Measurements from ENCODE around the gene AGMO. TPM values are rescaled to one million over a fixed set of nuclear protein-coding genes. Genes with fewer than 3 reads are reported as not detected.

AGMO gene
- total RNA-seq, 1 donor from 2014 or later = 0.36 TPM

DNA sequence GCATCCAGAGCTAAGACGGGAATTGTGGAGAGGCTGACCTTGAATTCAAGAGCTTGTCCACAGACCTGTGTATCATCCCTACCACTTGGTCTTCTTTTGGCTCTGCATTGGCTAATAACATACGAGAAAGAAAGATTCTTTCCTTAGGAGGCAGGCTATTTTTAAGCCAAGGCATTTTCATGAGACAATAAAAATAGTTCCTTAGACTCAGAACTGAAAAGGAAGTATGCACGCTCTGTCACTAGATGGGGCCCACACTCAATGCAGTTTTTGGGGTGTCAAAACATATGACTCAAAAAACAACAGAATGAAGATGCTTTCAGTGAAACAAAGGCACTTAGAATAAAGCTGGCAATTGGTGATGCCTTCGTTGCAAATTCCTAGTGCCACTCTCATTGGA is 393.3 kb downstream of the AGMO start:
- no peaks in the 10 kb centered on the region for H3K4me1 ChIP-seq
- intact Hi-C loops (cut with micrococcal nuclease) = no loop called here
- H3K27ac ChIP-seq (replicated peaks) = no peak overlapping the region
- H3K9me3 ChIP-seq (replicated peaks) = no peaks in the 10 kb centered on the region
- TF ChIP-seq, protein P1, sequence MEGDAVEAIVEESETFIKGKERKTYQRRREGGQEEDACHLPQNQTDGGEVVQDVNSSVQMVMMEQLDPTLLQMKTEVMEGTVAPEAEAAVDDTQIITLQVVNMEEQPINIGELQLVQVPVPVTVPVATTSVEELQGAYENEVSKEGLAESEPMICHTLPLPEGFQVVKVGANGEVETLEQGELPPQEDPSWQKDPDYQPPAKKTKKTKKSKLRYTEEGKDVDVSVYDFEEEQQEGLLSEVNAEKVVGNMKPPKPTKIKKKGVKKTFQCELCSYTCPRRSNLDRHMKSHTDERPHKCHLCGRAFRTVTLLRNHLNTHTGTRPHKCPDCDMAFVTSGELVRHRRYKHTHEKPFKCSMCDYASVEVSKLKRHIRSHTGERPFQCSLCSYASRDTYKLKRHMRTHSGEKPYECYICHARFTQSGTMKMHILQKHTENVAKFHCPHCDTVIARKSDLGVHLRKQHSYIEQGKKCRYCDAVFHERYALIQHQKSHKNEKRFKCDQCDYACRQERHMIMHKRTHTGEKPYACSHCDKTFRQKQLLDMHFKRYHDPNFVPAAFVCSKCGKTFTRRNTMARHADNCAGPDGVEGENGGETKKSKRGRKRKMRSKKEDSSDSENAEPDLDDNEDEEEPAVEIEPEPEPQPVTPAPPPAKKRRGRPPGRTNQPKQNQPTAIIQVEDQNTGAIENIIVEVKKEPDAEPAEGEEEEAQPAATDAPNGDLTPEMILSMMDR (IDR thresholded peaks at IDR 0.05; ENCODE audit: borderline replicate concordance) = no peak
- H3K4me3 ChIP-seq = no peak overlapping the region
- DNase-seq = no peak
- no peaks in the 10 kb centered on the region for H3K27me3 ChIP-seq (ENCODE audit: low read depth)
- H3K36me3 ChIP-seq = no peaks in the 10 kb centered on the region

DNA sequence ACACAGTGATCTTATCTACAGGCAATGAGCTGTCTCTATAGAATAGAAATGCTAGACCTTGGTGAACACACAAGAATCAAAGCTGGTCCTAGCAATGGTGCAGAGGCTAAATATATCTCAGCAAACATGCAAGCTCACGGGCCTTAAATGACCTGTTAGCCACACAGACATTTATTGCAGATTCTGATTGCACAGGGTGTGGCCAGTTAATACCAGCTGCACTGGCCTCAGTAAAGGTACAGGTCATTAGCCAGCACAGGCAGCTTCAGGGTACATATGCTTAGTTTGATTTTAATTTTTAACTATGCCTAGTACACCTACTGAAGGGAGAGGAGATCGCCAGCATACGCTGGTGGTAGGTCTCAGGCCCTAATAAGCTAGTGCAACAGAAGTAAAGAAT is 393.9 kb downstream of the AGMO start:
- TF ChIP-seq, protein P1 (IDR thresholded peaks at IDR 0.05; ENCODE audit: borderline replicate concordance) = no peak
- H3K4me1 ChIP-seq = no peaks in the 10 kb centered on the region
- intact Hi-C loops (cut with micrococcal nuclease) = no loop called here

DNA sequence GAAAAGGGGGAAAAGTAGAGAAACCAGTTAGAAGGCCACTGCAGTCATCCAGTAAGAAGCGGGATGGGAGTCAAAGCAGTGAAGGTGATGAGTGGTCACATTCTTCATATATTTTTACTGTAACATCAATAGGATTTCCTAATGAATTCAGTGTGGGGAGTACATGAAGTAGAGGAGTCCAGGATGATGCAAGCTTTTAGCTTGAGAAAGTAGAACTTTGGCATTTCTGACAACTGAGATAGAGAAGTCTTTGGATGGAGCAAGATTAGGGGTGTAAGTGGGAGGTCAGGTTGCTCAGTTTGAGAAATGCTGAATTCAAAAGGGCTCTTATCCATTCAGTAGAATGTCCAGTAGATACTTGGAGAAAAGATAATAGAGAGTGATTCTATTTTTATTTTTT is 395.2 kb downstream of the AGMO start:
- H3K4me3 ChIP-seq = no peak overlapping the region
- TF ChIP-seq, protein P1 (IDR thresholded peaks at IDR 0.05; ENCODE audit: borderline replicate concordance) = no peak

More for the DNA sequence above, 393.9 kb downstream of the AGMO start:
- H3K4me3 ChIP-seq = no peak overlapping the region
- H3K27me3 ChIP-seq (ENCODE audit: low read depth) = no peaks in the 10 kb centered on the region
- no peaks in the 10 kb centered on the region for H3K9me3 ChIP-seq (replicated peaks)
- no peaks in the 10 kb centered on the region for H3K36me3 ChIP-seq
- no peak overlapping the region for H3K27ac ChIP-seq (replicated peaks)
- no peak for DNase-seq

DNA sequence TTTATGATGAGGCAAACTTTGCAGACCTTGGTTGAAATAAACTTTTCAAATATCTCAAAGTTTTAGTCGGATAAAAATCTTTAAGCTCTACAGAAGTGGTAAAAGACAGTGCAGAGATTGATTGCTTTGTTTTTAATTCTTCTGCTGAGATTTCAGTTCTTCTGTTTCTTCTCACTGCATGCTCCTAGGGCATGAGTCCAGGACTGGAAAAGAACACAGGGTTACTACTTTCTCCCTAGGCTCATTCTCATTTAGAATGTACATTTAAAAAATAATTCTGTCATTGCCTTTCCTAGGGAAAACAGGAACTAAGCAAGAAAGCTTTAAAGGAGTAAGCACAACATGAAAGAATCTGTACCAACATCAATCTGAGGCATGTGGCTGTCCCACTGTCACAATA is 402.6 kb downstream of the AGMO start:
- no peaks in the 10 kb centered on the region for H3K27me3 ChIP-seq (ENCODE audit: low read depth)
- TF ChIP-seq, protein P1 (IDR thresholded peaks at IDR 0.05; ENCODE audit: borderline replicate concordance) = no peak

More for the DNA sequence above, 395.2 kb downstream of the AGMO start:
- intact Hi-C loops (cut with micrococcal nuclease) = no loop called here
- Histone ChIP-seq H3K9me3 (replicated peaks) (no peaks in the 10 kb centered on the region), H3K36me3 (no peaks in the 10 kb centered on the region), H3K27me3 (ENCODE audit: low read depth) (no peaks in the 10 kb centered on the region), H3K4me1 (no peaks in the 10 kb centered on the region), H3K27ac (replicated peaks) (no peak overlapping the region)
- DNase-seq = no peak

DNA sequence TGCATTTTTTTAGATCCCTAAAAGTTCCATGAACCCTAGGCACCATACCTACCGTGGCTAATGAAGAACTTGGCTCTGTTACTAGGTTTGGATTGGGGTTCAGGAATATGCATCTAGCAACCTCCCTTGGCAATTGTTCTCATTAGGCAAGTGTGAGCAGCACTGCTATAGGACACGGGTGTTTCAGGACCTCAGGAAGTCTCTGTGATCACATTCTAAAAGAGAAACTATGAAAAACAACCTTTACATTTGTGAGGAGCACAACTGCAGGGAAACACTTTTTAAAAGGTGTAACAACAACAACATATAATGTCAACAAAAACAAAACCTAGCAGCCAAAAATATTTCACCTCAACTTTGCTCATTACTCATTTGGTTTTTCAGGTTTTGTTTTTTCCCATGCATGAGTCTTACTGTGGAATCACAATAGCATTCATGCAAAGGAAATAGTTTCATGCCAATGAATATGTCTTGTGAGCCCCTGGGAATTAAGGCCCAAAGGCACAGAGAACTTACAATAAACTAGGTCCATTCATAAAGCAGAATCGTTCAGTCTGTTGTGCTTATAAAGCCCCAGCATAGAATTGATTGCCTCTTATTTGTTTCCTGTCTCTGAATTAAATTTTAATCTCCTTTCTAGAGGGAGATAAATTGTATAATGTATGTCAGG is 403.5 kb downstream of the AGMO start:
- no peak overlapping the region for H3K27ac ChIP-seq (replicated peaks)
- TF ChIP-seq, protein P1 (IDR thresholded peaks at IDR 0.05; ENCODE audit: borderline replicate concordance) = no peak
- no peak overlapping the region for H3K4me3 ChIP-seq
- DNase-seq = no peak
- H3K36me3 ChIP-seq = no peaks in the 10 kb centered on the region
- no peaks in the 10 kb centered on the region for H3K27me3 ChIP-seq (ENCODE audit: low read depth)
- peaks cover 9% of the 10 kb centered on the region for H3K4me1 ChIP-seq
- peaks cover 20% of the 10 kb centered on the region for H3K9me3 ChIP-seq (replicated peaks)
- intact Hi-C loops (cut with micrococcal nuclease) = no loop called here

More for the DNA sequence above, 402.6 kb downstream of the AGMO start:
- H3K4me1 ChIP-seq = peaks cover 9% of the 10 kb centered on the region
- H3K9me3 ChIP-seq (replicated peaks) = peaks cover 10% of the 10 kb centered on the region
- H3K27ac ChIP-seq (replicated peaks) = no peak overlapping the region
- DNase-seq = no peak
- intact Hi-C loops (cut with micrococcal nuclease) = no loop called here
- no peaks in the 10 kb centered on the region for H3K36me3 ChIP-seq
- no peak overlapping the region for H3K4me3 ChIP-seq

Other genes with a start within 250 kb of the AGMO start
- 7.7 TPM for gene MEOX2, start 124.7 kb upstream of the AGMO start, total RNA-seq

Measured in left ventricle myocardium inferior (tissue), 1 donor.